Measurements from ENCODE around the gene ARHGAP18.

Gene ARHGAP18

GRCh38 chr6:129552413-129552812 is 157.6 kb downstream of the ARHGAP18 start:
- DNase-seq (ENCODE audit: extremely low spot score): no peak
- ChIA-PET POLR2A (no interaction called here), CTCF (no interaction called here)
- TF ChIP-seq LEF1 (IDR thresholded peaks at IDR 0.05; ENCODE audit: borderline replicate concordance) (no peak), HDGF (IDR thresholded peaks at IDR 0.05; ENCODE audit: borderline replicate concordance) (no peak), NFRKB (IDR thresholded peaks at IDR 0.05) (no peak), ZNF384 (IDR thresholded peaks at IDR 0.05) (no peak), FOXM1 (IDR thresholded peaks at IDR 0.05; ENCODE audit: borderline replicate concordance) (no peak), FOXK2 (IDR thresholded peaks at IDR 0.05) (no peak), FOXA1 (IDR thresholded peaks at IDR 0.05) (no peak)

GRCh38 chr6:129551486-129551885 is 158.5 kb downstream of the ARHGAP18 start:
- CTCF ChIA-PET: no interaction called here
- TF ChIP-seq SUZ12 (IDR thresholded peaks at IDR 0.05) (no peak), FOXA1 (IDR thresholded peaks at IDR 0.05) (no peak), FOXM1 (IDR thresholded peaks at IDR 0.05; ENCODE audit: borderline replicate concordance) (no peak), NFRKB (IDR thresholded peaks at IDR 0.05) (no peak), ARNT (IDR thresholded peaks at IDR 0.05) (no peak), ELF4 (IDR thresholded peaks at IDR 0.05) (no peak), SP1 (IDR thresholded peaks at IDR 0.05) (no peak), BHLHE40 (IDR thresholded peaks at IDR 0.05; ENCODE audit: borderline replicate concordance) (no peak), PKNOX1 (IDR thresholded peaks at IDR 0.05) (no peak), CTBP1 (IDR thresholded peaks at IDR 0.05; ENCODE audit: borderline replicate concordance) (no peak), FOXK2 (IDR thresholded peaks at IDR 0.05) (no peak), TARDBP (IDR thresholded peaks at IDR 0.05) (no peak), LEF1 (IDR thresholded peaks at IDR 0.05; ENCODE audit: borderline replicate concordance) (no peak), L3MBTL2 (conservative IDR thresholded peaks at IDR 0.05) (no peak), HDGF (IDR thresholded peaks at IDR 0.05; ENCODE audit: borderline replicate concordance) (no peak), ZNF384 (IDR thresholded peaks at IDR 0.05) (no peak)
- no peak for DNase-seq (ENCODE audit: extremely low spot score)
- POLR2A ChIA-PET: no interaction called here

- ChIA-PET CTCF (no interaction called here), POLR2A (no interaction called here)
- DNase-seq (ENCODE audit: extremely low spot score): no peak
- TF ChIP-seq LEF1 (IDR thresholded peaks at IDR 0.05; ENCODE audit: borderline replicate concordance): no peak
Measured at GRCh38 chr6:129546702-129547101, 163.3 kb downstream of the ARHGAP18 start.

GRCh38 chr6:129544892-129545612 is 164.9 kb downstream of the ARHGAP18 start:
- POLR2A ChIA-PET: no interaction called here
- TF ChIP-seq ELF4 (IDR thresholded peaks at IDR 0.05) (no peak), FOXK2 (IDR thresholded peaks at IDR 0.05) (no peak), ZNF384 (IDR thresholded peaks at IDR 0.05) (no peak), SUZ12 (IDR thresholded peaks at IDR 0.05) (no peak)
- no peak for DNase-seq (ENCODE audit: extremely low spot score)
- CTCF ChIA-PET: no interaction called here

GRCh38 chr6:129543981-129544380 is 166.0 kb downstream of the ARHGAP18 start:
- no peak for DNase-seq (ENCODE audit: extremely low spot score)
- ChIA-PET POLR2A (no interaction called here), CTCF (no interaction called here)
- TF ChIP-seq ZNF384 (IDR thresholded peaks at IDR 0.05): no peak
- no peak for TF ChIP-seq LEF1 (IDR thresholded peaks at IDR 0.05; ENCODE audit: borderline replicate concordance)
- TF ChIP-seq FOXK2 (IDR thresholded peaks at IDR 0.05): no peak
- no peak for TF ChIP-seq FOXM1 (IDR thresholded peaks at IDR 0.05; ENCODE audit: borderline replicate concordance)
- no peak for TF ChIP-seq BHLHE40 (IDR thresholded peaks at IDR 0.05; ENCODE audit: borderline replicate concordance)
- TF ChIP-seq SUZ12 (IDR thresholded peaks at IDR 0.05): no peak
- no peak for TF ChIP-seq L3MBTL2 (conservative IDR thresholded peaks at IDR 0.05)
- TF ChIP-seq HDGF (IDR thresholded peaks at IDR 0.05; ENCODE audit: borderline replicate concordance): no peak
- no peak for TF ChIP-seq CTBP1 (IDR thresholded peaks at IDR 0.05; ENCODE audit: borderline replicate concordance)
- no peak for TF ChIP-seq FOXA1 (IDR thresholded peaks at IDR 0.05)

- TF ChIP-seq CTBP1 (IDR thresholded peaks at IDR 0.05; ENCODE audit: borderline replicate concordance) (no peak), ARNT (IDR thresholded peaks at IDR 0.05) (no peak), NFRKB (IDR thresholded peaks at IDR 0.05) (no peak), TARDBP (IDR thresholded peaks at IDR 0.05) (no peak)
- no peak for DNase-seq (ENCODE audit: extremely low spot score)
- CTCF ChIA-PET: no interaction called here
- POLR2A ChIA-PET: no interaction called here
Measured at GRCh38 chr6:129542705-129543104, 167.3 kb downstream of the ARHGAP18 start.

GRCh38 chr6:129539032-129539431 is 170.9 kb downstream of the ARHGAP18 start:
- no peak for DNase-seq (ENCODE audit: extremely low spot score)
- CTCF ChIA-PET: interaction anchor here (1.0 kb wide), 1 partner anchor 40 kb away, joined by 3 read pairs; no protein-coding TSS in a partner anchor
- TF ChIP-seq NFRKB (IDR thresholded peaks at IDR 0.05) (no peak), FOXA1 (IDR thresholded peaks at IDR 0.05) (no peak), FOXK2 (IDR thresholded peaks at IDR 0.05) (no peak), HDGF (IDR thresholded peaks at IDR 0.05; ENCODE audit: borderline replicate concordance) (no peak), SP1 (IDR thresholded peaks at IDR 0.05) (no peak), BHLHE40 (IDR thresholded peaks at IDR 0.05; ENCODE audit: borderline replicate concordance) (no peak), CTBP1 (IDR thresholded peaks at IDR 0.05; ENCODE audit: borderline replicate concordance) (no peak), ARNT (IDR thresholded peaks at IDR 0.05) (no peak), FOXM1 (IDR thresholded peaks at IDR 0.05; ENCODE audit: borderline replicate concordance) (no peak), L3MBTL2 (conservative IDR thresholded peaks at IDR 0.05) (no peak)
- POLR2A ChIA-PET: no interaction called here

- TF ChIP-seq NFRKB (IDR thresholded peaks at IDR 0.05): no peak
- no peak for TF ChIP-seq LEF1 (IDR thresholded peaks at IDR 0.05; ENCODE audit: borderline replicate concordance)
- TF ChIP-seq ELF4 (IDR thresholded peaks at IDR 0.05): no peak
- TF ChIP-seq FOXK2 (IDR thresholded peaks at IDR 0.05): no peak
- TF ChIP-seq SP1 (IDR thresholded peaks at IDR 0.05): no peak
- TF ChIP-seq FOXA1 (IDR thresholded peaks at IDR 0.05): no peak
- no peak for DNase-seq (ENCODE audit: extremely low spot score)
- POLR2A ChIA-PET: no interaction called here
- CTCF ChIA-PET: interaction anchor here (0.6 kb wide), 1 partner anchor 125 kb away, joined by 3 read pairs; no protein-coding TSS in a partner anchor
Measured at GRCh38 chr6:129536271-129536670, 173.7 kb downstream of the ARHGAP18 start.
